Measurements from ENCODE around the gene PYDC1.

- TF ChIP-seq MAX (CRISPR knock-in tag; IDR thresholded peaks at IDR 0.05), result no peak
- no peak for TF ChIP-seq CTCF (IDR thresholded peaks at IDR 0.05)
- TF ChIP-seq ZNF512 (CRISPR knock-in tag; IDR thresholded peaks at IDR 0.05; ENCODE audit: borderline replicate concordance), result no peak
- TF ChIP-seq KAT7 (CRISPR knock-in tag; IDR thresholded peaks at IDR 0.05; ENCODE audit: borderline replicate concordance), result no peak
These were observed 36.7 kb upstream of the PYDC1 start for GRCh38 chr16:31253642-31254045.

Measured in WTC11 (cell line).